ENCODE results near the gene SCAF1.

Gene SCAF1

DNA sequence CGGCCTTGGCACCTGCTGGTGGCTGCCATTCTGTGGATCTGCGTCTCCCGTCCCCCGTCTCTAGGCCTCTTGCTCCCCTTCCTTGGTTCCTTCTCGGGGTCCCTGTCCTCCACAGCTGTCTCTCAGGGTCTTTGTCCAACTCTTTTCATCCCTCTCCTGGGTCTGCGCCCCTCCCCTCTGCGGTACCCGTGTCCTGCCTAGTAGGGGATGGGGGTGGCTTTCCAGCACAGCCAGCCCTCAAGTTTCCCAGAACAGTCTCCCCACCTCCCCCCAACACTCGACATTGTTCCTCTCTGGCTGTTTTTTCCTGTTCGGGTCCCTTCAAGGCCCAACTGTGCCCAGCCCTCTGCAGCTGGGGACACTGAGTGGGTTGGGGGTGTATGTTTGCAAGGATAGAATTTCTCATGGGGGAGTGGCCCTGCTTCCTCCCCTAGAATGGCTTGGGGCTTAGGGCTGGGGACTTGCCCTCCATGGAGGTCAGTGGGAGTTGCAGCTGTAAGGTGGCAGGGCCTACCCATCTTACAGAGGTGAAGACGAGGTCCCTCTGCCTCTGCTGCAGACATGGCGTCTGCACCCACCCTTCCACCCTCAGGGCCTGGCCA, 46.6 kb downstream of the SCAF1 start:
- DNase-seq = no peak

GRCh38 chr19:49689133-49690078, 47.4 kb downstream of the SCAF1 start, which contains the start of gene ADM5:
TSS of gene ADM5 (plus strand) at chr19:49689594. CDS start at chr19:49689838, 244 bp downstream.
- peak; percentile 44 for DNase-seq

GRCh38 chr19:49690079-49690655, 48.2 kb downstream of the SCAF1 start:
- no peak for DNase-seq

- peak; percentile 54 for DNase-seq
Measured at GRCh38 chr19:49690656-49691242, 48.7 kb downstream of the SCAF1 start, which contains the start of gene CPT1C. TSS of gene CPT1C (plus strand) at chr19:49691116. CDS start at chr19:49692253, 1,137 bp downstream.

DNA sequence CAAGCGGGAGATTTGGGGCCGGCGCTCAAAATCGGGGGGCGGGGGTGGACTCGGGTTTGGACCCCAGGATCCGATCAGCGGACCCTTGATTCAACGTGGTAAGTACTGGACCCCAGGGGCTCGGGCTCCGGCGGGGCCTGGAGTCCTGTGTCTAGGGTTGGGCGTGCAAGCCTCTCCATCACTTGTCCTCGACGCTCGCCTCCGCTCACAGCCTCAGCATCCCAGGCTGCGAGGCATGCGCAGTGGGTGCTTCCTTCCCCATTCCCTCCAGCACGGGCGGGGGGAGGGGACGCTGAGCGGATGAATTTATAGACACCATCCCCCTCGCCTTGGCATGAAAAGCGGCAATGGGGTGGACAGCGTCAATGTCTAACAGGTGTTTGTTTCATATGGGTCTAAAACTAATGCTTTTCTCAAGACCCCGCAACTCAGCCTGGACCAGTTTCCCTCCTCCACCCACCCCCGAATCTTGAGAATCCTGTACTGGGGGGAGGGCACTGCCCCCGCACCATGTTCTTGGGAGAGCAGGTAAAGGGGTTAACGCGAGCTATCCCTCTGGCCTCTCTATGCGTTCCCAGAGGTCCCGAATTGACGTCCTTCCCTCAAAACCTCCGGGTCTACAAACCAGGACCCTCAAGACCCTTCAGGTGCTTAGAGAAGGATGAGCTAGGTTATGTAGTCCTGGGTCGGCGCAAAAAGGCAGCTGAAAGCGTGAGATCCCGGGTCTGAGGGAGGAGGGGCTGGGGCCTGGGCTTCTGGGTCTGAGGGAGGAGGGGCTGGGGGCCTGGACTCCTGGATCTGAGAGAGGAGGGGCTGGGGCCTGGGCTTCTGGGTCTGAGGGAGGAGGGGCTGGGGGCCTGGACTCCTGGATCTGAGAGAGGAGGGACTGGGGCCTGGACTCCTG, 49.5 kb downstream of the SCAF1 start:
- DNase-seq = no peak

GRCh38 chr19:49692147-49692506, 50.1 kb downstream of the SCAF1 start:
- no peak for DNase-seq

- DNase-seq = no peak
Measured at GRCh38 chr19:49696115-49696514, 54.1 kb downstream of the SCAF1 start.

GRCh38 chr19:49696865-49697264, 54.9 kb downstream of the SCAF1 start:
- no peak for DNase-seq

- DNase-seq = no peak
Measured at GRCh38 chr19:49699364-49699763, 57.4 kb downstream of the SCAF1 start.

GRCh38 chr19:49700563-49700962, 58.6 kb downstream of the SCAF1 start:
- DNase-seq = no peak

DNA sequence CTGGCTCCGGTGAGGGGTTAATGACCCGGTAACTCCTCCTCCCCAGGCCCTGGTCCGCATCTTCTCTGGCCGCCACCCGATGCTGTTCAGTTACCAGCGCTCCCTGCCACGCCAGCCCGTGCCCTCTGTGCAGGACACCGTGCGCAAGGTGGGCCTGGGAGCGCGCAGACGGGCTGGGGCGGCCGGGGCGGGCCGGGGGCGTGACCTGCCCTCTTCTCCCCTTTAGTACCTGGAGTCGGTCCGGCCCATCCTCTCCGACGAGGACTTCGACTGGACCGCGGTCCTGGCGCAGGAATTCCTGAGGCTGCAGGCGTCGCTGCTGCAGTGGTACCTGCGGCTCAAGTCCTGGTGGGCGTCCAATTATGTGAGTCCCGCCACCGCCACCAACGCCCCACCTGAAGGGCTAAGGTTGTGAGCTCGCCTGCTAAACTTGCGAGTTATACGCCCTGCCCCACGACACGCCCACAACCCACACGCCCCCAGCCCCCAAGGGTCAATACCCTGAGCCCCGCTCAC, 59.3 kb downstream of the SCAF1 start:
- DNase-seq = no peak

GRCh38 chr19:49704888-49705642, 63.1 kb downstream of the SCAF1 start:
- no peak for DNase-seq

GRCh38 chr19:49705919-49706318, 63.9 kb downstream of the SCAF1 start:
- DNase-seq = no peak
